Thymus (tissue), 11 donors: ENCODE results near the gene TAMM41. TPM values are rescaled to one million over a fixed set of nuclear protein-coding genes. Genes with fewer than 3 reads are reported as not detected.
"Not testable (repeated sequence)": the region's sequence is repeated elsewhere in the genome, so short reads cannot be mapped to it uniquely, and the experiment has no call there.

Source experiments
- DNase-seq, 9 donors: peaks; one replicate each; pipeline ENCODE4 v3.0.0-alpha.2; 2013; ENCODE audit warnings: low spot score in 9 of 9, low read depth in 6 of 9, missing footprints in 1 of 9
- H3K27ac ChIP-seq, 2 donors: one replicate each; pipeline ENCODE4 v1.5.1; 2013; ENCODE audit warnings: control low read depth in 1 of 2, low read depth in 1 of 2, low read length in 1 of 2, mild to moderate bottlenecking in 1 of 2, moderate library complexity in 1 of 2
- H3K27me3 ChIP-seq, 2 donors: one replicate each; pipeline ENCODE4 v1.5.1; 2013; ENCODE audit warnings: low read length in 1 of 2; ENCODE audit not compliant: control insufficient read depth in 2 of 2, insufficient read depth in 1 of 2
- H3K36me3 ChIP-seq, 2 donors: one replicate each; pipeline ENCODE4 v1.5.1; 2013; ENCODE audit warnings: low read length in 1 of 2, mild to moderate bottlenecking in 1 of 2, moderate library complexity in 1 of 2; ENCODE audit not compliant: control insufficient read depth in 2 of 2, insufficient read depth in 2 of 2
- H3K4me1 ChIP-seq, 2 donors: one replicate each; pipeline ENCODE4 v1.5.1; 2013; ENCODE audit warnings: low read length in 2 of 2; ENCODE audit not compliant: control insufficient read depth in 2 of 2, insufficient read depth in 2 of 2
- H3K4me3 ChIP-seq, 2 donors: one replicate each; pipeline ENCODE4 v1.5.1; 2013; ENCODE audit warnings: low read length in 2 of 2, control low read depth in 1 of 2, mild to moderate bottlenecking in 1 of 2
- H3K9me3 ChIP-seq, 2 donors: one replicate each; pipeline ENCODE4 v1.5.1; 2013; ENCODE audit warnings: low read length in 1 of 2, mild to moderate bottlenecking in 1 of 2; ENCODE audit not compliant: control insufficient read depth in 2 of 2, insufficient read depth in 1 of 2
- WGBS: extraction: QIAGEN DNeasy Blood & Tissue Kit; methylation state at CpG from one replicate; pipeline ENCODE4 v1.1.7; 2013; 5-methylcytosine and 5-hydroxymethylcytosine counted together
- polyA plus RNA-seq: library from polyadenylated mRNA; stranded (reverse); fragments of 200-250 nt; gene quantifications from one replicate; pipeline ENCODE4 v1.2.3, GENCODE V29; 2013
- total RNA-seq: library from RNA; stranded (reverse); fragments of 120-200 nt; gene quantifications from one replicate; pipeline ENCODE4 v1.2.4, GENCODE V29; 2013
- donor health status: healthy.

TAMM41 gene
- total and polyA plus RNA-seq, 2 donors = 8.0 to 18.2 TPM

DNA sequence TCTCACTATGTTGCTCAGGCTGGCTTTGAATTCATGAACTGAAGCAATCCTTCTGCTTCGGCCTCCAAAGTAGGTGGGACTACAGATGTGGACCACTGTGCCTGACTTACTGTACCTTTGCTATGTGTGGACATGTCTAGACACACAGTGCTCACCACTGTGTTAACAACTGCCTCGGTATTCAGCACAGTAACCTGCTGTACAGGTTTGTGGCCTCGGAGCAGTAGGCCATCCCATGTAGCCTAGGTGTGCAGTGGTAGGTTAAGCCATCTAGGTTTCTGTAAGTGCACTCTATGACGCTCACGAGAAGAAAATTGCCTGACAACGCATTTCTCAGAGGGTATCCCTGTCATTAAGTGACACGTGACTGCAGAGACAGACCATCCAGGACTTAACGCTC lies 70.3 kb downstream of the TAMM41 start:
- H3K27me3 ChIP-seq = no peaks in the 10 kb centered on the region
- H3K4me3 ChIP-seq = no peak overlapping the region
- peaks cover 0 to under 1% of the 10 kb centered on the region in 2 donors for H3K4me1 ChIP-seq
- H3K27ac ChIP-seq = no peak overlapping the region
- 98% methylated on average over 8 of the region's 8 CpGs for WGBS
- no peak for DNase-seq
- no peaks in the 10 kb centered on the region for H3K36me3 ChIP-seq
- H3K9me3 ChIP-seq = no peaks in the 10 kb centered on the region

DNA sequence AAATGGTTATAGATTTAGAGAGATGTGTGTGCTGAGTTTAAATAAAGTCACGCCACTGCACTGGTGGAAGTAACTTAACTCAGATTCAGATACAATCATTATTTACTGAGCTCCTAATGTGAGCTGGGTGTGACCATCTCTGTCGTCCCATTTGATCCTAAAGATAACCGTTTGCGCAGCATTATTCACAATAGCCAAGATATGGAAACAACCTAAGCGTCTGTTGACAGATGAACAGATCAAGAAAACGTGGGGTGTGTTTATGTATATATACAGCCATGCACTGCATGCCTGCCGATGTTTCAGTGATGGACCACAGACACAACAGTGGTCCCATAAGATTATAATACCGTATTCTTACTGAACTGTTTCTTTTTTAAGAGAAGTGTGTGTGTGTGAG lies 71.2 kb downstream of the TAMM41 start:
- Histone ChIP-seq H3K27me3 (no peaks in the 10 kb centered on the region), H3K27ac (no peak overlapping the region), H3K36me3 (no peaks in the 10 kb centered on the region), H3K9me3 (peaks cover 0 to 7% of the 10 kb centered on the region in 2 donors), H3K4me1 (peaks cover 6 to 9% of the 10 kb centered on the region in 2 donors), H3K4me3 (no peak overlapping the region)
- DNase-seq = no peak
- WGBS = 98% methylated on average over 8 of the region's 8 CpGs

DNA sequence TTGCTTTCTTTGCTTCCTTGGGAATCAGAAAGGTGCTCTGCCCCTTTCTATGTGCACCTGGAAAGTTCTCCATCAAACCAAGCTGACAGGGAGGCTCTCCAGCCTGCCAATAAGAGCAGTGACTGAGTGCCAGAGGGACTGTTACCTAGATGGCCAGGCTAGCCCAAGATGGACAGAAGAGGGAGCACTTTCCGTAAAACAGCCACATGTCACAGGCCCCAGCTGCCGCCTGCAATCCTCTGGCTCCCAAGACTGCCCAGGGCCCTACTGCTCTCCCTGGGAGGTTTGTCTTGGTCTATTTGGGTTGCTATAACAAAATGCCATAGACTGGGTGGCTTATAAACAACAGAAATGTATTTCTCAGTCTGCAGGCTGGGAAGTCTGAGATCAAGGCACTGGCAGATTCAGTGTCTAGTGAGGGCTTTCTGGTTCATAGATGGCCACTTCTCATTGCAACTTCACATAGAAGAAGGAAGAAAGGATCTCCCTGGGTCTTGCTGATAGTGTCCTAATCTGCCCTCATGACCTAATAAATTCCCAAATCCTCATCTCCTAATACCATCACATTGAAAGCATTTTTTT lies 72.3 kb downstream of the TAMM41 start:
- WGBS = 97% methylated on average over 2 of the region's 2 CpGs
- H3K27ac ChIP-seq = no peak overlapping the region
- peaks cover 15 to 20% of the 10 kb centered on the region in 2 donors for H3K4me1 ChIP-seq
- no peaks in the 10 kb centered on the region for H3K27me3 ChIP-seq
- peaks cover 0 to 7% of the 10 kb centered on the region in 2 donors for H3K9me3 ChIP-seq
- no peak overlapping the region for H3K4me3 ChIP-seq
- peak in 1 of 9 donors; percentile 8 for DNase-seq
- H3K36me3 ChIP-seq = no peaks in the 10 kb centered on the region

DNA sequence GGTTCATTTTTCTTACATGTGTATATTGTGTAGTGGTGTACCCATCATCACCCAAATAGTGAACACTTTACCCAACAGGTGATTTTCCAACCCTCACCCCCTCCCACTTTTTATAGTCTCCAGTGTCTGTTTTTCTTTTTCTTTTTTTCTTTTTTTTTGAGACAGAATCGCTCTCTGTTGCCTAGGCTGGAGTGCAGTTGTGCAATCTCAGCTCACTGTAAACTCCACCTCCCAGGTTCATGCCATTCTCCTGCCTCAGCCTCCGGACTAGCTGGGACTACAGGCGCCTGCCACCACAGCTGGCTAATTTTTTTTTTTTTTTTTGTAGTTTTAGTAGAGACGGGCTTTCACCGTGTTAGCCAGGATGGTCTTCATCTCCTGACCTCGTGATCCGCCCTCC lies 74.8 kb downstream of the TAMM41 start:
- not testable (repeated sequence) for H3K27me3 ChIP-seq, H3K27ac ChIP-seq, DNase-seq, H3K36me3 ChIP-seq, H3K9me3 ChIP-seq, H3K4me3 ChIP-seq
- WGBS = 99% methylated on average over 7 of the region's 7 CpGs
- peaks cover 15 to 21% of the 10 kb centered on the region in 2 donors for H3K4me1 ChIP-seq

DNA sequence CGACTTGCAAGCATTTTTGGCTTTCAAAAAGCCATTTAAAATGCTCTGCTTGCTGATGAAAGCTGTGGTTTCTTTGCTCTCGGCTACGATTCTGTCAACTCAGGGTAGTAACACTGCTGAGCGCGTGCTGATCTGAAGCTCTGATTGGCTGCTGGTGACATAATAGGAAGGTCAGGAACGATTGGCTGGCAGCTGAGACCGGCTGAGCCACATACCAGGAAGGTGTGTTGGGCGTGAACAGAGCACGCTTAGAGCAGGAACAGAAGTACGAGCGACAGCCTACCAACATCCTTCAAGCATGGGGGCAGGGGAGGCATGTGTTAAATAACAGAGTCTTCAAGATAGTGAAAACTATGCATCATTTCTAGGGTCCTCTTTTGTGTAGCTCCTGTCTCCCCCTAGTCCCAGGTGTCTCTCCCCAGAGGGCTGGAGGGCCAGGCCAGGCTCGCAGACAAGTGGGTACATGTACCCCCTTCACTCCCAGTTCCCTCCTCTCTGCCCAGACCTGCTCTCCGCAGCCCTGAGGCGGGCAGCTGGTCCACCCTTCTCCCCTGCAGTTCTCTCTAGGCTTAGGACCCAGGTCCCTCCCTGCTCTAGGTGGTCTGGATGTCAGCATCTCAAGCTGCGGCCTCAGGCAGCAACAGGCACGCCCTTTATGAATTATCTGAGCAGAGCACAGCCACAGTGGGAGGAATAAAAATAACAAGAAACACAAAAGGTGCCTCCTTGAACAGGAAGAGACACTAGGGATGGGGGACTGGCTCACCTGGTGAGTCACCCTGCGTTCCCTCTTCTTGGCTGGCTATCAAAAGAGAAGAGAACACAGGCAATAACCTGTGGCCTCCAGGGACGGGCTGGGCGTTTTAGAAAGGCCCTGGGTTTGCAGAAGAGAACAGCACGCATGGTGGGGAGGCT lies 76.0 kb downstream of the TAMM41 start:
- no peaks in the 10 kb centered on the region for H3K27me3 ChIP-seq
- DNase-seq = peak; percentile 80 to 97 (median 92)
- peaks cover 15 to 21% of the 10 kb centered on the region in 2 donors for H3K4me1 ChIP-seq
- WGBS = 38% methylated on average over 20 of the region's 20 CpGs
- H3K36me3 ChIP-seq = no peaks in the 10 kb centered on the region
- H3K9me3 ChIP-seq = peaks cover 0 to 7% of the 10 kb centered on the region in 2 donors
- peak overlapping the region; percentile 88 to 90 for H3K27ac ChIP-seq
- H3K4me3 ChIP-seq = peak overlapping the region in 1 of 2 donors; percentile 6

DNA sequence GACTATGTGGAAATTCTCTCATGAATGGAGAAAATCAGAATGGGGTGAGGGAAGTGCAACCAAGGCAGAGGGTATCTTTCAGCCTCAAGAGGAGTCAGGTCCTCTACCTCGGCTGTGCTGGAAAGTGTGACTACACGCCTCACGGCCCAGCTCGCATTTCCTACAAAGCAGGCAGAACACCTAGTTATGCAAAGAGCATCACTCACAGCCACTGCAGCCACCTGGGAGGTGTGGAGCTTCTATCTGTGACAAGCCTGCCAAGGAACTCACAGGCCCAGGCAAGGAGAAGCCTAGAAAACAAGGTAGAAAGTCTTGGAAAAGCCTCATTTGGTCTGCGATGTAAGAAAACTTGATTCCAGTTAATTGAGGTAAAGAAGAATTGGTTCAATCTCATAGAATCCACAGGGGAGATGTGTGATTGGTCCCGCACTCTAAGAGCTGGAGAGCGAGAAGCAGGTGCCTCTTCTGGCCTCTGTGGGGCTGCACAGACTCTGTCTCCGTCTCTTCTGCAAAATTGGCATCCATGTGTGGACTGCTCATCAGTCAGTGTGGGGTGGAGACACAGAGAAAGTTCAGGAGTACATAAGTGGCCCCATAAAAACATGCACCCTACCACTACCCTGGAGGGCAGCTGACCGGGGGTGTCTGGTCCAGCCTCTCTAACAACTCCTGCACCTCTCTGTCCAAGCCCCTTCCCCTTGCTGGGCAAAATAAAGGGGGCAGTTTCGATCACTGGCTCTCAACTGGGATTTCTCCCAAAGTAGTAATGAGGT lies 76.8 kb downstream of the TAMM41 start:
- Histone ChIP-seq H3K9me3 (peaks cover 0 to 7% of the 10 kb centered on the region in 2 donors), H3K4me1 (peaks cover 15 to 21% of the 10 kb centered on the region in 2 donors), H3K27ac (peak overlapping the region; percentile 75 to 90), H3K4me3 (no peak overlapping the region), H3K27me3 (no peaks in the 10 kb centered on the region), H3K36me3 (no peaks in the 10 kb centered on the region)
- 86% methylated on average over 10 of the region's 10 CpGs for WGBS
- DNase-seq = peak in 1 of 9 donors; percentile 13

DNA sequence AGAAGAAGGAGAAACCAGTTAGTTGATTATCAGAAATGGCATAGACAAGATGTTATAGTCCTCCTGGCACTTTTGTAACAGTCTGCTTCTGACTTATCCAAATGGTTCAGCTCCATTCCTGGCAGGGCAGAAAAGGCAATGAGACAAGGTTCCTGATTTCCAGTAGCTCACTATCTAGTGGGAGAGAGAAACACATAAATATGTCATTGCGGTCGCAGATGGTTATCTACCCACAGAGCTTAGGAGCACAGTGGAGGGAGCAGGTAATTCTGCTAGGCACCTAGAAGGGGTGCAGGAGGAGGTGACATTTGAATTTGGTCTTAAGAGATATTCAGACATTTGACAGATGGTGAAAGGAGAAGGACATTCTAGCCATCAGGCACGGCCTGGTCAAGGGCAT lies 78.1 kb downstream of the TAMM41 start:
- DNase-seq = no peak
- Histone ChIP-seq H3K36me3 (no peaks in the 10 kb centered on the region), H3K9me3 (peaks cover 0 to 7% of the 10 kb centered on the region in 2 donors), H3K27me3 (no peaks in the 10 kb centered on the region), H3K4me3 (no peak overlapping the region), H3K27ac (no peak overlapping the region), H3K4me1 (peaks cover 15 to 21% of the 10 kb centered on the region in 2 donors)
- WGBS = 96% methylated on average over 3 of the region's 3 CpGs

DNA sequence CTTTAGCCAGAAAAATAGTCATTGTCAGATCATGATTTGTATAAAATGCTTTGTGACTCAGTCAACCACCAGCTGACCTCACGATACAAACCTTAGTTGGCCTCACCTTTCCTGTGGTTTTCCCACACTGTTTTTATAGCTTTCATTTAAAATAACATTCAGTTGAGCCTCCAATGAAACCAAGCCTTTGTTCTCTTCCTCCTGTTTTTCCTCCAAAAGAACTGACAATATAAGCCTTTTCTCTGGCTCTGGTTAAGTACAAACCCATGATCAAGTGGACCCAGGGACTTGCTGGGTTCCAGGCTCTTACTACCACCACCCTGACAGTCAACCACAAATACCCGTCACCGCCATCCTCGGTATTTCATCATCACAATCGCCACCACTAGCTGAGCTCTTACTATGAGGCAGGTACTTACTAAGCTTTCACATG lies 81.7 kb downstream of the TAMM41 start:
- Histone ChIP-seq H3K9me3 (no peaks in the 10 kb centered on the region), H3K36me3 (no peaks in the 10 kb centered on the region), H3K4me3 (no peak overlapping the region), H3K4me1 (peaks cover 5 to 7% of the 10 kb centered on the region in 2 donors), H3K27me3 (no peaks in the 10 kb centered on the region), H3K27ac (no peak overlapping the region)
- 79% methylated on average over 5 of the region's 5 CpGs for WGBS
- no peak for DNase-seq
